Activated CD4-positive, alpha-beta T cell treated with anti-CD3 and anti-CD28 coated beads for 4 hours (primary cell): ENCODE measurements around the gene NAP1L4.
"Not testable (repeated sequence)": the region's sequence is repeated elsewhere in the genome, so short reads cannot be mapped to it uniquely, and the experiment has no call there.

Experiments used
- DNase-seq, 2 donors: peaks; one replicate each; pipeline ENCODE4 v3.0.0-alpha.2; 2020

Gene NAP1L4

GRCh38 chr11:2921261-2921660, 70.9 kb downstream of the NAP1L4 start:
- DNase-seq, result no peak

GRCh38 chr11:2920343-2920742, 71.8 kb downstream of the NAP1L4 start:
- DNase-seq, result no peak

- DNase-seq, result no peak
These were observed 72.3 kb downstream of the NAP1L4 start for GRCh38 chr11:2919837-2920236.

- no peak for DNase-seq
These were observed 72.9 kb downstream of the NAP1L4 start for GRCh38 chr11:2919188-2919587.

- DNase-seq, result no peak
These were observed 74.2 kb downstream of the NAP1L4 start for GRCh38 chr11:2917842-2918490.

GRCh38 chr11:2916892-2917645, 75.1 kb downstream of the NAP1L4 start:
- DNase-seq, result no peak

GRCh38 chr11:2916114-2916891, 75.8 kb downstream of the NAP1L4 start:
- DNase-seq, result no peak

GRCh38 chr11:2915473-2915872, 76.7 kb downstream of the NAP1L4 start:
- no peak for DNase-seq

- no peak for DNase-seq
These were observed 77.5 kb downstream of the NAP1L4 start for GRCh38 chr11:2914455-2915195.

- DNase-seq, result no peak
These were observed 78.4 kb downstream of the NAP1L4 start for GRCh38 chr11:2913776-2914175.

- no peak for DNase-seq
These were observed 79.1 kb downstream of the NAP1L4 start for GRCh38 chr11:2913019-2913431.

- no peak for DNase-seq
These were observed 79.6 kb downstream of the NAP1L4 start for GRCh38 chr11:2912498-2912897.

GRCh38 chr11:2911785-2912391, 80.2 kb downstream of the NAP1L4 start:
- DNase-seq, result no peak

GRCh38 chr11:2911088-2911784, 80.9 kb downstream of the NAP1L4 start:
- no peak for DNase-seq

- no peak for DNase-seq
These were observed 81.7 kb downstream of the NAP1L4 start for GRCh38 chr11:2910401-2910955.

- DNase-seq, result no peak
These were observed 82.8 kb downstream of the NAP1L4 start for GRCh38 chr11:2909133-2909902.

GRCh38 chr11:2908130-2908529, 84.0 kb downstream of the NAP1L4 start:
- no peak for DNase-seq

- DNase-seq, result not testable (repeated sequence)
These were observed 86.8 kb downstream of the NAP1L4 start for GRCh38 chr11:2905299-2905698.

GRCh38 chr11:2904153-2905052, 87.7 kb downstream of the NAP1L4 start:
- no peak for DNase-seq

GRCh38 chr11:2903672-2904011, 88.5 kb downstream of the NAP1L4 start:
- no peak for DNase-seq
